HepG2 (cell line): Measurements from ENCODE around the gene TMEM63C. TPM values are rescaled to one million over a fixed set of nuclear protein-coding genes. Genes with fewer than 3 reads are reported as not detected.

ENCODE experiments used
- EED ChIP-seq: sonication (generic); formaldehyde crosslinking; IDR thresholded peaks from 2 replicates; pipeline ENCODE4 v1.5.0; 2020; ENCODE audit warnings: mild to moderate bottlenecking, missing genetic modification reagents
- FOXJ3 ChIP-seq: sonication (generic); formaldehyde crosslinking; IDR thresholded peaks from 2 replicates; pipeline ENCODE4 v1.4.0; 2020; ENCODE audit warnings: missing genetic modification reagents, mild to moderate bottlenecking, borderline replicate concordance
- IRF2 ChIP-seq: IDR thresholded peaks from 2 replicates; pipeline ENCODE4 v1.6.1; 2018; ENCODE audit warnings: missing genetic modification reagents, missing compliant biosample characterization
- MZF1 ChIP-seq: sonication (generic); formaldehyde crosslinking; IDR thresholded peaks from 2 replicates; pipeline ENCODE4 v1.8.1; 2023; ENCODE audit warnings: mild to moderate bottlenecking, missing genetic modification reagents, borderline replicate concordance
- NFIC ChIP-seq: IDR thresholded peaks from 2 replicates; pipeline ENCODE4 v1.6.1; 2012; ENCODE audit warnings: mild to moderate bottlenecking, low read length, inconsistent platforms
- PLRG1 ChIP-seq: fragments of 450-650 bp; conservative IDR thresholded peaks from 2 replicates; pipeline ENCODE4 v1.6.1; 2016
- SAP130 ChIP-seq: IDR thresholded peaks from 2 replicates; pipeline ENCODE4 v1.6.1; 2016; ENCODE audit warnings: low read depth
- SKI ChIP-seq: fragments of 450-650 bp; IDR thresholded peaks from one replicate; pipeline ENCODE4 v1.6.1; 2018; ENCODE audit warnings: mild to moderate bottlenecking; ENCODE audit not compliant: partially characterized antibody
- TAF15 ChIP-seq: fragments of 200-400 bp; formaldehyde crosslinking; IDR thresholded peaks from one replicate; pipeline ENCODE4 v1.6.1; 2018; ENCODE audit warnings: mild to moderate bottlenecking, low read depth, low read length; ENCODE audit not compliant: poor library complexity, severe bottlenecking
- TCF7L2 ChIP-seq: IDR thresholded peaks from 2 replicates; pipeline ENCODE4 v1.6.1; 2011; ENCODE audit warnings: mild to moderate bottlenecking, low read depth, low read length, moderate library complexity
- ZBTB1 ChIP-seq: sonication (generic); formaldehyde crosslinking; IDR thresholded peaks from 2 replicates; pipeline ENCODE4 v1.4.0; 2020; ENCODE audit warnings: missing genetic modification reagents, borderline replicate concordance
- ZBTB3 ChIP-seq: sonication (generic); formaldehyde crosslinking; IDR thresholded peaks from 2 replicates; pipeline ENCODE4 v1.4.0; 2020; ENCODE audit warnings: low read depth, mild to moderate bottlenecking, moderate library complexity, missing genetic modification reagents, borderline replicate concordance
- ZMYM2 ChIP-seq: sonication (generic); formaldehyde crosslinking; IDR thresholded peaks from 2 replicates; pipeline ENCODE4 v1.8.0; 2022; ENCODE audit warnings: mild to moderate bottlenecking, missing genetic modification reagents
- ZNF225 ChIP-seq: sonication (generic); formaldehyde crosslinking; IDR thresholded peaks from 2 replicates; pipeline ENCODE4 v1.4.0; 2020; ENCODE audit warnings: mild to moderate bottlenecking, missing genetic modification reagents
- ZNF232 ChIP-seq: sonication (generic); formaldehyde crosslinking; IDR thresholded peaks from 2 replicates; pipeline ENCODE4 v1.4.0; 2020; ENCODE audit warnings: missing genetic modification reagents, borderline replicate concordance
- ZNF451 ChIP-seq: sonication (generic); formaldehyde crosslinking; IDR thresholded peaks from 2 replicates; pipeline ENCODE4 v1.5.0; 2020; ENCODE audit warnings: mild to moderate bottlenecking, missing genetic modification reagents
- ZNF83 ChIP-seq: sonication (generic); formaldehyde crosslinking; IDR thresholded peaks from 2 replicates; pipeline ENCODE4 v1.4.0; 2020; ENCODE audit warnings: missing genetic modification reagents, mild to moderate bottlenecking, borderline replicate concordance
- ZSCAN30 ChIP-seq: sonication (generic); formaldehyde crosslinking; IDR thresholded peaks from 2 replicates; pipeline ENCODE4 v1.5.0; 2020; ENCODE audit warnings: mild to moderate bottlenecking, missing genetic modification reagents
- polyA plus RNA-seq, 8 experiments: library from polyadenylated mRNA; depleted of rRNA in 3 of 8; stranded (reverse) in 7 of 8; unstranded in 1 of 8; fragments of >200 nt; fragmentation: Illumina TruSeq in 4 of 8; extraction: Trizol in 4 of 8; gene quantifications; 2 replicates each; pipeline versions ENCODE4 v1.2.1 to v1.2.3, GENCODE V29; 2011 to 2016; ENCODE audit warnings: low read depth in 4 of 8, missing spikeins in 1 of 8, mixed read lengths in 1 of 8; ENCODE audit not compliant: insufficient read depth in 1 of 8
- total RNA-seq, 5 experiments: library from RNA; depleted of rRNA; stranded (reverse); fragments of >200 nt; fragmentation: Illumina TruSeq; extraction: Trizol; gene quantifications; 2 replicates each; pipeline ENCODE4 v1.2.3, GENCODE V29; 2016; ENCODE audit warnings: low read depth in 1 of 5
- TF ChIP-seq, protein P1 (sequence below): sonication (generic); formaldehyde crosslinking; IDR thresholded peaks from 2 replicates; pipeline ENCODE4 v1.5.0; 2020; ENCODE audit warnings: mild to moderate bottlenecking, missing genetic modification reagents, borderline replicate concordance
- TF ChIP-seq, protein P2 (sequence below): sonication (generic); formaldehyde crosslinking; IDR thresholded peaks from 2 replicates; pipeline ENCODE4 v1.4.0; 2020; ENCODE audit warnings: missing genetic modification reagents
- TF ChIP-seq, protein P3 (sequence below): sonication (generic); formaldehyde crosslinking; IDR thresholded peaks from 2 replicates; pipeline ENCODE4 v1.8.1; 2023; ENCODE audit warnings: mild to moderate bottlenecking, missing genetic modification reagents

The TMEM63C gene
- total and polyA plus RNA-seq, 2 of the 13 experiments (the other 11 are each of a cell fraction or from before 2014, with no cell fraction given) = 0.17 to 0.27 TPM

DNA sequence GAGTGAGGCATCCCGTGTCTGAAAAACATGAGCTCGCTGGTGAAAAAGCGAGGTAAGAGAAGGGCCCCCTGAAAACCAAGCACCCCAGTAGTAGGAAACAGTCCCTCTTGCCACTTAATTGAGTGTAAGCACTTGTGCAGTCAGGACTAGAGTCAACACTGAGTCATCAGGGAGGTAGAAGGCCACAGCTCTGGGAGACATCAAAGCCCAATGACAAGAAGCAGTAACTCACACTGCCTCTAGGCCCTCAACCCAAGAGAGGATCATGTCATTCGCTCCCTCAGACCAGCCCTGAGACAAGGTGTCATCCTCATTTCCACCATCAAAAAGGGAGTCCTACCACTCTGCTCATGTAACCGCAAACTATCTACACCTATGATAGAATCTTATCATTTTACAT, 121.3 kb downstream of the TMEM63C start (continued):
- TF ChIP-seq, protein P1, sequence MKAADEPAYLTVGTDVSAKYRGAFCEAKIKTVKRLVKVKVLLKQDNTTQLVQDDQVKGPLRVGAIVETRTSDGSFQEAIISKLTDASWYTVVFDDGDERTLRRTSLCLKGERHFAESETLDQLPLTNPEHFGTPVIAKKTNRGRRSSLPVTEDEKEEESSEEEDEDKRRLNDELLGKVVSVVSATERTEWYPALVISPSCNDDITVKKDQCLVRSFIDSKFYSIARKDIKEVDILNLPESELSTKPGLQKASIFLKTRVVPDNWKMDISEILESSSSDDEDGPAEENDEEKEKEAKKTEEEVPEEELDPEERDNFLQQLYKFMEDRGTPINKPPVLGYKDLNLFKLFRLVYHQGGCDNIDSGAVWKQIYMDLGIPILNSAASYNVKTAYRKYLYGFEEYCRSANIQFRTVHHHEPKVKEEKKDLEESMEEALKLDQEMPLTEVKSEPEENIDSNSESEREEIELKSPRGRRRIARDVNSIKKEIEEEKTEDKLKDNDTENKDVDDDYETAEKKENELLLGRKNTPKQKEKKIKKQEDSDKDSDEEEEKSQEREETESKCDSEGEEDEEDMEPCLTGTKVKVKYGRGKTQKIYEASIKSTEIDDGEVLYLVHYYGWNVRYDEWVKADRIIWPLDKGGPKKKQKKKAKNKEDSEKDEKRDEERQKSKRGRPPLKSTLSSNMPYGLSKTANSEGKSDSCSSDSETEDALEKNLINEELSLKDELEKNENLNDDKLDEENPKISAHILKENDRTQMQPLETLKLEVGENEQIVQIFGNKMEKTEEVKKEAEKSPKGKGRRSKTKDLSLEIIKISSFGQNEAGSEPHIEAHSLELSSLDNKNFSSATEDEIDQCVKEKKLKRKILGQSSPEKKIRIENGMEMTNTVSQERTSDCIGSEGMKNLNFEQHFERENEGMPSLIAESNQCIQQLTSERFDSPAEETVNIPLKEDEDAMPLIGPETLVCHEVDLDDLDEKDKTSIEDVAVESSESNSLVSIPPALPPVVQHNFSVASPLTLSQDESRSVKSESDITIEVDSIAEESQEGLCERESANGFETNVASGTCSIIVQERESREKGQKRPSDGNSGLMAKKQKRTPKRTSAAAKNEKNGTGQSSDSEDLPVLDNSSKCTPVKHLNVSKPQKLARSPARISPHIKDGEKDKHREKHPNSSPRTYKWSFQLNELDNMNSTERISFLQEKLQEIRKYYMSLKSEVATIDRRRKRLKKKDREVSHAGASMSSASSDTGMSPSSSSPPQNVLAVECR (CRISPR knock-in tag) = no peak
- TF ChIP-seq, protein P2, sequence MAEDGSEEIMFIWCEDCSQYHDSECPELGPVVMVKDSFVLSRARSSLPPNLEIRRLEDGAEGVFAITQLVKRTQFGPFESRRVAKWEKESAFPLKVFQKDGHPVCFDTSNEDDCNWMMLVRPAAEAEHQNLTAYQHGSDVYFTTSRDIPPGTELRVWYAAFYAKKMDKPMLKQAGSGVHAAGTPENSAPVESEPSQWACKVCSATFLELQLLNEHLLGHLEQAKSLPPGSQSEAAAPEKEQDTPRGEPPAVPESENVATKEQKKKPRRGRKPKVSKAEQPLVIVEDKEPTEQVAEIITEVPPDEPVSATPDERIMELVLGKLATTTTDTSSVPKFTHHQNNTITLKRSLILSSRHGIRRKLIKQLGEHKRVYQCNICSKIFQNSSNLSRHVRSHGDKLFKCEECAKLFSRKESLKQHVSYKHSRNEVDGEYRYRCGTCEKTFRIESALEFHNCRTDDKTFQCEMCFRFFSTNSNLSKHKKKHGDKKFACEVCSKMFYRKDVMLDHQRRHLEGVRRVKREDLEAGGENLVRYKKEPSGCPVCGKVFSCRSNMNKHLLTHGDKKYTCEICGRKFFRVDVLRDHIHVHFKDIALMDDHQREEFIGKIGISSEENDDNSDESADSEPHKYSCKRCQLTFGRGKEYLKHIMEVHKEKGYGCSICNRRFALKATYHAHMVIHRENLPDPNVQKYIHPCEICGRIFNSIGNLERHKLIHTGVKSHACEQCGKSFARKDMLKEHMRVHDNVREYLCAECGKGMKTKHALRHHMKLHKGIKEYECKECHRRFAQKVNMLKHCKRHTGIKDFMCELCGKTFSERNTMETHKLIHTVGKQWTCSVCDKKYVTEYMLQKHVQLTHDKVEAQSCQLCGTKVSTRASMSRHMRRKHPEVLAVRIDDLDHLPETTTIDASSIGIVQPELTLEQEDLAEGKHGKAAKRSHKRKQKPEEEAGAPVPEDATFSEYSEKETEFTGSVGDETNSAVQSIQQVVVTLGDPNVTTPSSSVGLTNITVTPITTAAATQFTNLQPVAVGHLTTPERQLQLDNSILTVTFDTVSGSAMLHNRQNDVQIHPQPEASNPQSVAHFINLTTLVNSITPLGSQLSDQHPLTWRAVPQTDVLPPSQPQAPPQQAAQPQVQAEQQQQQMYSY (CRISPR knock-in tag) = no peak
- TF ChIP-seq ZNF232 (CRISPR knock-in tag) (no peak), ZNF83 (CRISPR knock-in tag) (no peak), ZSCAN30 (CRISPR knock-in tag) (no peak), ZNF225 (CRISPR knock-in tag) (no peak), TAF15 (no peak), EED (CRISPR knock-in tag) (no peak), ZBTB1 (CRISPR knock-in tag) (no peak), ZMYM2 (CRISPR knock-in tag) (no peak), ZNF451 (CRISPR knock-in tag) (no peak), MZF1 (no peak), TCF7L2 (no peak), ZBTB3 (no peak), PLRG1 (no peak), IRF2 (CRISPR knock-in tag) (0 out of 2 replicates have a peak, but pooled peaks have one; percentile 48), NFIC (no peak), FOXJ3 (CRISPR knock-in tag) (no peak), SKI (peak; percentile 41), SAP130 (CRISPR knock-in tag) (peak; percentile 86)
- TF ChIP-seq, protein P3, sequence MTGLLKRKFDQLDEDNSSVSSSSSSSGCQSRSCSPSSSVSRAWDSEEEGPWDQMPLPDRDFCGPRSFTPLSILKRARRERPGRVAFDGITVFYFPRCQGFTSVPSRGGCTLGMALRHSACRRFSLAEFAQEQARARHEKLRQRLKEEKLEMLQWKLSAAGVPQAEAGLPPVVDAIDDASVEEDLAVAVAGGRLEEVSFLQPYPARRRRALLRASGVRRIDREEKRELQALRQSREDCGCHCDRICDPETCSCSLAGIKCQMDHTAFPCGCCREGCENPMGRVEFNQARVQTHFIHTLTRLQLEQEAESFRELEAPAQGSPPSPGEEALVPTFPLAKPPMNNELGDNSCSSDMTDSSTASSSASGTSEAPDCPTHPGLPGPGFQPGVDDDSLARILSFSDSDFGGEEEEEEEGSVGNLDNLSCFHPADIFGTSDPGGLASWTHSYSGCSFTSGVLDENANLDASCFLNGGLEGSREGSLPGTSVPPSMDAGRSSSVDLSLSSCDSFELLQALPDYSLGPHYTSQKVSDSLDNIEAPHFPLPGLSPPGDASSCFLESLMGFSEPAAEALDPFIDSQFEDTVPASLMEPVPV (CRISPR knock-in tag) = no peak
